Adipocyte (in vitro differentiated cells): ENCODE data around the gene SZT2.

Source experiments
- DNase-seq: peaks from one replicate; pipeline ENCODE4 v3.0.0-alpha.2; 2015; ENCODE audit warnings: low read depth
- H3K27me3 ChIP-seq: replicated peaks from 2 replicates; pipeline ENCODE4 v1.7.0; 2013; ENCODE audit warnings: mild to moderate bottlenecking, low read length, moderate library complexity; ENCODE audit not compliant: control insufficient read depth, insufficient read depth
- H3K36me3 ChIP-seq: 2 replicates; pipeline ENCODE4 v1.7.0; 2013; ENCODE audit warnings: low read length, mild to moderate bottlenecking, moderate library complexity; ENCODE audit not compliant: control insufficient read depth, insufficient read depth, severe bottlenecking
- H3K4me1 ChIP-seq: 2 replicates; pipeline ENCODE4 v1.7.0; 2013; ENCODE audit warnings: mild to moderate bottlenecking, low read length, moderate library complexity; ENCODE audit not compliant: control insufficient read depth, insufficient read depth
- H3K4me3 ChIP-seq: 2 replicates; pipeline ENCODE4 v1.7.0; 2013; ENCODE audit warnings: mild to moderate bottlenecking, low read length, moderate library complexity
- H3K9ac ChIP-seq: 2 replicates; pipeline ENCODE4 v1.7.0; 2013; ENCODE audit warnings: mild to moderate bottlenecking, low read length, moderate library complexity
- H3K9me3 ChIP-seq: 2 replicates; pipeline ENCODE4 v1.7.0; 2013; ENCODE audit warnings: mild to moderate bottlenecking, low read length, moderate library complexity; ENCODE audit not compliant: control insufficient read depth

The SZT2 gene

GRCh38 chr1:43427941-43428340, 38.2 kb downstream of the SZT2 start:
- H3K9ac ChIP-seq: no peak overlapping the region

GRCh38 chr1:43430831-43431230, 41.1 kb downstream of the SZT2 start:
- H3K27me3 ChIP-seq: no peaks in the 10 kb centered on the region
- H3K36me3 ChIP-seq: peaks cover 92% of the 10 kb centered on the region
- DNase-seq: no peak
- H3K4me1 ChIP-seq: peaks cover 33% of the 10 kb centered on the region
- no peak overlapping the region for H3K9ac ChIP-seq
- no peak overlapping the region for H3K4me3 ChIP-seq
- H3K9me3 ChIP-seq: no peaks in the 10 kb centered on the region

More at GRCh38 chr1:43427941-43428340, 38.2 kb downstream of the SZT2 start:
- Histone ChIP-seq H3K36me3 (peaks cover 99% of the 10 kb centered on the region), H3K9me3 (no peaks in the 10 kb centered on the region), H3K27me3 (no peaks in the 10 kb centered on the region), H3K4me1 (peaks cover 12% of the 10 kb centered on the region), H3K4me3 (no peak overlapping the region)
- no peak for DNase-seq

DNA sequence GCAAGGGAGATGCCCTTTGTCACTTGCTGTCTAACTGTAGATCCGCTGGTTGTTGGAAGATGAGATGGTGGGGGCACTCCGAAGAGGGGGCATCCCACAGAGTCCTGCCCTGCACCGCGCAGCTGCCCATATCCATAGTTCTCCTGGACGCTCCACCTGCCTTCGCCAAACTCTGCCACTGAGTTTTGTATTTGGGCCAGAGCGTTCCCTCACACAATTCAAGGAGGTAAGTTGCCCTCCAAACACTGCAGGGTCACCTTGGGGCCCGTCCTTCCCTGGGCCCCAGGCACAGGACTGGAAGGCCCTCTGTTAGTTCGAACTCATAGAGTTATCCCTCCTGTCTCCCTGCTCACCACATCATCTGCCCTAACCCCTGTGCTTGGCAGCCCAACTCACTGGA, 42.0 kb downstream of the SZT2 start:
- Histone ChIP-seq H3K9me3 (no peaks in the 10 kb centered on the region), H3K4me3 (no peak overlapping the region), H3K9ac (no peak overlapping the region), H3K4me1 (peaks cover 41% of the 10 kb centered on the region), H3K27me3 (no peaks in the 10 kb centered on the region), H3K36me3 (peaks cover 84% of the 10 kb centered on the region)
- no peak for DNase-seq

DNA sequence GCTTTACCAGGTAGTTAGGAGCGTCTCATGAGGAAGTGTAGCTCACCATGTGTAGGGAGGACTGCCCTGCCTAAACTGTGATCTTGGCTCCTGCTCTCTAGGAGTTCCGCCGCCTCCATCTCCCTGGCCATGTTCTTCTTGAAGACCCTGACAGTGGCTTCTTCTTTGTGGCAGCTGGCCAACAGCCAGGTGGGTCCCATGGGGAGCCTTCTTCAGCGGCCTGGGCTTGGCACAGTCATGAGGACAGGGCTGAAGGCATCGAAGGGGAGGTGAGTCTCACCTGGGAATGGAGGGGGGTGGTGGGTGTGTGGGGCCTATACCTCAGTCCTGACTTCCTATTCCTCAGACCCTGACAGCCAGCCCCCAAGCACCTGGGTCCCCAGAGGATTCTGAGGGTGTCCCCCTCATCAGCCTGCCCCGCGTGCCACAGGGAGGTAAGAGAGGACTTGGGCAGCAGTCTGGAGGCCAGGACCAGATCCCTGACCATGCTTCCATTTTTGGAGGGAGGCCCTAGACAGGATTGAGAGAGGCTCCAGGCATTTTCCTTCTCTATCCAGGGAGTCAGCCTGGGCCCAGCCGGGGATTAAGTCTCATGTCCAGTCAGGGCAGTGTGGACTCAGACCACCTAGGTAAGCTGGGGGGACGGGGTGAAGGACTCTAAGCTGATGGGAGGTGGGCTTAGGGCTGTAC, 42.6 kb downstream of the SZT2 start:
- Histone ChIP-seq H3K27me3 (no peaks in the 10 kb centered on the region), H3K9ac (no peak overlapping the region), H3K4me3 (no peak overlapping the region), H3K36me3 (peaks cover 78% of the 10 kb centered on the region), H3K9me3 (no peaks in the 10 kb centered on the region), H3K4me1 (peaks cover 48% of the 10 kb centered on the region)
- no peak for DNase-seq

- DNase-seq: no peak
- H3K4me3 ChIP-seq: no peak overlapping the region
- no peaks in the 10 kb centered on the region for H3K9me3 ChIP-seq
- no peaks in the 10 kb centered on the region for H3K27me3 ChIP-seq
- H3K36me3 ChIP-seq: peaks cover 78% of the 10 kb centered on the region
- H3K4me1 ChIP-seq: peaks cover 52% of the 10 kb centered on the region
- H3K9ac ChIP-seq: no peak overlapping the region
Observed at GRCh38 chr1:43432907-43433306, 43.2 kb downstream of the SZT2 start.

- H3K9ac ChIP-seq: no peak overlapping the region
- H3K4me3 ChIP-seq: no peak overlapping the region
- peaks cover 52% of the 10 kb centered on the region for H3K4me1 ChIP-seq
- no peaks in the 10 kb centered on the region for H3K9me3 ChIP-seq
- no peak for DNase-seq
- H3K27me3 ChIP-seq: no peaks in the 10 kb centered on the region
- peaks cover 74% of the 10 kb centered on the region for H3K36me3 ChIP-seq
Observed at GRCh38 chr1:43434256-43434655, 44.6 kb downstream of the SZT2 start.

GRCh38 chr1:43435146-43436145, 45.7 kb downstream of the SZT2 start:
- peaks cover 42% of the 10 kb centered on the region for H3K4me1 ChIP-seq
- DNase-seq: peak; percentile 74
- no peaks in the 10 kb centered on the region for H3K9me3 ChIP-seq
- H3K4me3 ChIP-seq: peak overlapping the region; percentile 36
- peaks cover 74% of the 10 kb centered on the region for H3K36me3 ChIP-seq
- H3K9ac ChIP-seq: peak overlapping the region; percentile 71
- H3K27me3 ChIP-seq: no peaks in the 10 kb centered on the region

- Histone ChIP-seq H3K36me3 (peaks cover 74% of the 10 kb centered on the region), H3K4me1 (peaks cover 40% of the 10 kb centered on the region), H3K9ac (peak overlapping the region; percentile 71), H3K27me3 (no peaks in the 10 kb centered on the region), H3K9me3 (no peaks in the 10 kb centered on the region), H3K4me3 (peak overlapping the region; percentile 36)
- DNase-seq: peak; percentile 27
Observed at GRCh38 chr1:43436371-43436770, 46.7 kb downstream of the SZT2 start.

DNA sequence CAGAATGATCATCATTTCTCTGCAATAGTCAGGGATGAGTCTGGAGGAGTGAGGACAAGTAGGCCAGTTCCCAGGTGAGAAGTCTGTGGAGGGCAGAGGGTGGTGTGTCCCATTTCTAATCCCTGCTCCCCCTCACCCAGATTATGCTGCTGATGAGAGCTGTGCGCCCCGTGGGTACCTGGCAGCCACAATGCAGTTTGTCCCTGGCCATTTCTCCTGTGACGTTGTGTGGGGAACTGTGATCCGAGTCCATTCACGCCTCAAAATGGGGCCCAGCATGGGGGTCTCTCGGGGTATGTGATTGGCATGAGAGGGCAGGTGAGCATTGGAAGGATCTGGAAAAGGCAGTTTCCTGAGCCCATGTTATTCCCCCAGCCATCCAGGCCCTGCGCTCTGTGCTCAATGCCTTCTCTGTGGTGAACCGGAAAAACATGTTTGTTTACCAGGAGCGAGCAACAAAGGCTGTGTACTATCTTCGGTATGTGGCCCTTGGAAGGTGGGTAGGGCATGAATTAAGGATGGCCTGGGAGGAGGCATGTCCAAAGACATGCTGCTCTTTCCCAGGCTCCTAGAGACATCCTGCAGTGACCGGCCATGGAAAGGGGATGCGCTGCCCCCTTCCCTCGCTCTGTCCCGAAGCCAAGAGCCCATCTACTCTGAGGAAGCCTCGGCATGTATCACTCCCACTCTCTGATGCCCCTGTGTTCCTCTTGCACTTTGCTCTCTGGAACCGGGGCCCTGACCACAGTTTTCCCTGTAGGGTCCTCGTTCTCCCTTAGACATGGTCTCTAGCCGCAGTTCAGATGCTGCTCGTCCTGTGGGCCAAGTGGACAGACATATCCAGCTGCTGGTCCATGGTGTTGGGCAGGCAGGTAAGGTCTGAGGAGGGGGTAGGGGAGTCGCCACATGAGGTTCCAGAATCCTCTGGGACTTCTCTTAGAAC, 47.6 kb downstream of the SZT2 start:
- no peak for DNase-seq

GRCh38 chr1:43438006-43438405, 48.3 kb downstream of the SZT2 start:
- no peak overlapping the region for H3K4me3 ChIP-seq
- H3K36me3 ChIP-seq: peaks cover 71% of the 10 kb centered on the region
- no peak overlapping the region for H3K9ac ChIP-seq
- peaks cover 40% of the 10 kb centered on the region for H3K4me1 ChIP-seq
- H3K27me3 ChIP-seq: no peaks in the 10 kb centered on the region
- H3K9me3 ChIP-seq: no peaks in the 10 kb centered on the region
- no peak for DNase-seq

More for the DNA sequence above, 47.6 kb downstream of the SZT2 start:
- H3K9me3 ChIP-seq: no peaks in the 10 kb centered on the region
- H3K27me3 ChIP-seq: no peaks in the 10 kb centered on the region
- no peak overlapping the region for H3K4me3 ChIP-seq
- peaks cover 71% of the 10 kb centered on the region for H3K36me3 ChIP-seq
- H3K4me1 ChIP-seq: peaks cover 40% of the 10 kb centered on the region
- H3K9ac ChIP-seq: peak overlapping the region; percentile 71
